CD4-positive, alpha-beta T cell (primary cell): ENCODE results near the gene GABRR2. TPM values are rescaled to one million over a fixed set of nuclear protein-coding genes. Genes with fewer than 3 reads are reported as not detected.

ENCODE experiments used
- ATAC-seq: fragments of 200-7000 bp; cut with Tn5 transposase; one replicate; pipeline ENCODE4 v1.10.0; 2022; ENCODE audit warnings: mild to moderate bottlenecking; ENCODE audit not compliant: poor library complexity
- CTCF ChIA-PET: fragments of 350-600 bp; sonication (Branson Sonifier 250); formaldehyde crosslinking; loops from one replicate; lab custom pipeline; 2021; ENCODE audit warnings: antibody characterized with exemption, inconsistent platforms; lab: Charles Lee
- POLR2A ChIA-PET: fragments of 350-600 bp; sonication (Branson Sonifier 250); formaldehyde crosslinking; loops from one replicate; lab custom pipeline; 2021; ENCODE audit warnings: antibody characterized with exemption, inconsistent platforms; lab: Charles Lee
- DNase-seq, 14 experiments: peaks; one replicate each; pipeline ENCODE4 v3.0.0-alpha.2; 2013 to 2020; ENCODE audit warnings: mixed read lengths in 2 of 14
- H3K27ac ChIP-seq, 2 donors: one replicate each; pipeline versions ENCODE4 v1.5.1 to v1.7.0; 2013; ENCODE audit warnings: low read length in 2 of 2, low read depth in 1 of 2, mild to moderate bottlenecking in 1 of 2
- H3K27me3 ChIP-seq, 2 experiments: 1 replicate in 1 of 2; 2 replicates in 1 of 2; pipeline versions ENCODE4 v1.6.1 to v1.7.0; 2013; ENCODE audit warnings: low read length in 2 of 2, control low read depth in 1 of 2, mild to moderate bottlenecking in 1 of 2, moderate library complexity in 1 of 2; ENCODE audit not compliant: insufficient read depth in 2 of 2, control insufficient read depth in 1 of 2
- H3K36me3 ChIP-seq: one replicate; pipeline ENCODE4 v1.6.1; 2013; ENCODE audit warnings: low read length, control low read depth; ENCODE audit not compliant: insufficient read depth
- H3K4me1 ChIP-seq: one replicate; pipeline ENCODE4 v1.6.1; 2013; ENCODE audit warnings: low read length, control low read depth; ENCODE audit not compliant: insufficient read depth
- H3K4me3 ChIP-seq: one replicate; pipeline ENCODE4 v1.5.1; 2013; ENCODE audit warnings: mild to moderate bottlenecking, low read length, moderate library complexity
- H3K9me3 ChIP-seq, 2 experiments: 1 replicate in 1 of 2; 2 replicates in 1 of 2; pipeline versions ENCODE4 v1.6.1 to v1.7.0; 2013; ENCODE audit warnings: low read length in 2 of 2, mild to moderate bottlenecking in 2 of 2, control low read depth in 1 of 2, moderate library complexity in 1 of 2; ENCODE audit not compliant: control insufficient read depth in 1 of 2, insufficient read depth in 1 of 2
- H3K27ac Mint-ChIP-seq: one replicate; pipeline ENCODE4 v1.8.0; 2020; ENCODE audit warnings: mixed read lengths
- H3K27me3 Mint-ChIP-seq: one replicate; pipeline ENCODE4 v1.8.0; 2021; ENCODE audit warnings: mixed read lengths
- H3K36me3 Mint-ChIP-seq: one replicate; pipeline ENCODE4 v1.8.0; 2021; ENCODE audit warnings: low read depth, mixed read lengths
- H3K4me1 Mint-ChIP-seq: one replicate; pipeline ENCODE4 v1.8.0; 2021; ENCODE audit warnings: low read depth, mixed read lengths
- H3K4me3 Mint-ChIP-seq: one replicate; pipeline ENCODE4 v1.8.0; 2020; ENCODE audit warnings: mild to moderate bottlenecking, mixed read lengths
- H3K9me3 Mint-ChIP-seq: one replicate; pipeline ENCODE4 v1.8.0; 2020; ENCODE audit warnings: mixed read lengths
- CTCF ChIP-seq: fragments of 200-600 bp; IDR thresholded peaks from one replicate; pipeline ENCODE4 v1.8.0; 2022; ENCODE audit warnings: antibody characterized with exemption, mild to moderate bottlenecking
- intact Hi-C, 2 experiments: fragments of 100-400 bp; cut with DNase I in 1 of 2; cut with micrococcal nuclease in 1 of 2; formaldehyde crosslinking; loops; one replicate each; pipeline versions ENCODE4 v1.15.1 to v1.9.0; 2023 to 2025; cut with DNase I, micrococcal nuclease
- total RNA-seq, 174 experiments: library from RNA in 2 of 174; stranded (reverse) in 2 of 174; gene quantifications; one replicate each; pipeline ENCODE4 v1.2.3 and lab custom pipeline; 2021 to 2026

Gene GABRR2
- total RNA-seq, 2 experiments from 2014 or later: 0.47 to 0.49 TPM

- Mint-ChIP-seq H3K4me3 (no peak overlapping the region), H3K36me3 (peaks cover 29% of the 10 kb centered on the region), H3K27me3 (no peaks in the 10 kb centered on the region), H3K4me1 (peaks cover 5% of the 10 kb centered on the region), H3K9me3 (no peaks in the 10 kb centered on the region), H3K27ac (no peak overlapping the region)
- Histone ChIP-seq H3K9me3 (no peaks in the 10 kb centered on the region), H3K27me3 (no peaks in the 10 kb centered on the region), H3K4me3 (no peak overlapping the region), H3K36me3 (peaks cover 4% of the 10 kb centered on the region), H3K27ac (no peak overlapping the region), H3K4me1 (no peaks in the 10 kb centered on the region)
- ATAC-seq: no peak
- TF ChIP-seq CTCF: no peak
- CTCF ChIA-PET: no interaction called here
- POLR2A ChIA-PET: no interaction called here
- intact Hi-C loops: no loop called here
- DNase-seq: no peak
Measured at GRCh38 chr6:89317067-89317466, 2.0 kb upstream of the GABRR2 start.

GRCh38 chr6:89314692-89315091, 407 bp downstream of the GABRR2 start:
- ATAC-seq: no peak
- no peaks in the 10 kb centered on the region for H3K27me3 Mint-ChIP-seq
- Histone ChIP-seq H3K36me3 (peaks cover 4% of the 10 kb centered on the region), H3K27ac (no peak overlapping the region), H3K9me3 (no peaks in the 10 kb centered on the region), H3K27me3 (no peaks in the 10 kb centered on the region), H3K4me3 (no peak overlapping the region), H3K4me1 (no peaks in the 10 kb centered on the region)
- ChIA-PET CTCF (no interaction called here), POLR2A (no interaction called here)
- H3K36me3 Mint-ChIP-seq: peaks cover 17% of the 10 kb centered on the region
- intact Hi-C loops: no loop called here
- H3K9me3 Mint-ChIP-seq: no peaks in the 10 kb centered on the region
- TF ChIP-seq CTCF: no peak
- H3K4me3 Mint-ChIP-seq: no peak overlapping the region
- no peaks in the 10 kb centered on the region for H3K4me1 Mint-ChIP-seq
- no peak for DNase-seq
- H3K27ac Mint-ChIP-seq: no peak overlapping the region

- Mint-ChIP-seq H3K4me3 (no peak overlapping the region), H3K9me3 (no peaks in the 10 kb centered on the region)
Measured at GRCh38 chr6:89313006-89313405, 2.1 kb downstream of the GABRR2 start.

More at GRCh38 chr6:89313006-89313405, 2.1 kb downstream of the GABRR2 start:
- Histone ChIP-seq H3K36me3 (peaks cover 4% of the 10 kb centered on the region), H3K27me3 (no peaks in the 10 kb centered on the region), H3K4me3 (no peak overlapping the region), H3K4me1 (no peaks in the 10 kb centered on the region), H3K27ac (no peak overlapping the region), H3K9me3 (no peaks in the 10 kb centered on the region)
- ChIA-PET POLR2A (no interaction called here), CTCF (no interaction called here)
- TF ChIP-seq CTCF: no peak
- H3K4me1 Mint-ChIP-seq: no peaks in the 10 kb centered on the region
- intact Hi-C loops: no loop called here
- H3K27me3 Mint-ChIP-seq: no peaks in the 10 kb centered on the region
- ATAC-seq (no peak), DNase-seq (no peak)
- H3K36me3 Mint-ChIP-seq: peaks cover 13% of the 10 kb centered on the region
- no peak overlapping the region for H3K27ac Mint-ChIP-seq
